K562 (cell line): Measurements from ENCODE around the gene SYT1. TPM values are rescaled to one million over a fixed set of nuclear protein-coding genes. Genes with fewer than 3 reads are reported as not detected.

Experiments
- ATAC-seq: fragments of 200-7000 bp; cut with Tn5 transposase; 3 replicates; pipeline ENCODE4 v1.9.1; 2020; ENCODE audit warnings: moderate library complexity
- BruUV-seq: library from RNA; stranded (reverse); fragments of 400-500 nt; replicated peaks from 2 replicates; lab custom pipeline; 2021; lab: Mats Ljungman, UMichigan
- CTCF ChIA-PET: fragments of 300-600 bp; formaldehyde crosslinking; extraction: SDS; loops from one replicate; lab custom pipeline; 2021; ENCODE audit warnings: low intra/inter-chr PET ratio; lab: Yijun Ruan, JAX
- POLR2A ChIA-PET: fragments of 300-600, 350-650 bp; sonication (Branson Sonifier 250); formaldehyde crosslinking; extraction: SDS; loops from one replicate; lab custom pipeline; 2021; ENCODE audit warnings: antibody characterized with exemption, inconsistent platforms; lab: Yijun Ruan, JAX
- DNase-seq, 4 experiments: peaks; one replicate each; pipeline versions ENCODE4 v3.0.0 to v3.0.0-alpha.2; 2011 to 2018; ENCODE audit warnings: low spot score in 3 of 4, mixed read lengths in 3 of 4; ENCODE audit errors: extremely low read depth in 1 of 4
- FAIRE-seq: peaks from 2 replicates; lab custom pipeline; 2011; peaks lifted over from hg19 to GRCh38; lab: Jason Lieb, UNC
- H2AFZ ChIP-seq: 2 replicates; pipeline ENCODE4 v1.6.0; 2011; ENCODE audit warnings: low read depth, low read length, control low read depth, inconsistent platforms
- H3K27ac ChIP-seq: fragments of 200-600 bp; 3 replicates; pipeline ENCODE4 v1.8.0; 2011; ENCODE audit warnings: low read depth, mild to moderate bottlenecking, control low read depth, inconsistent platforms, low read length, moderate library complexity, mixed read lengths; ENCODE audit errors: extremely low read depth
- H3K27me3 ChIP-seq, 2 experiments: fragments of 300-600 bp in 1 of 2; 2 replicates in 1 of 2; 3 replicates in 1 of 2; pipeline versions ENCODE4 v1.6.0 to v1.8.0; 2011; ENCODE audit warnings: inconsistent platforms in 2 of 2, low read length in 2 of 2, mild to moderate bottlenecking in 1 of 2, mixed read lengths in 1 of 2, moderate library complexity in 1 of 2; ENCODE audit not compliant: control insufficient read depth in 2 of 2, insufficient read depth in 2 of 2
- H3K36me3 ChIP-seq: fragments of 300-600 bp; 3 replicates; pipeline ENCODE4 v1.8.0; 2011; ENCODE audit warnings: mild to moderate bottlenecking, low read length, inconsistent platforms; ENCODE audit not compliant: control insufficient read depth, insufficient read depth
- H3K4me1 ChIP-seq, 2 experiments: fragments of 200-600 bp in 1 of 2; replicated peaks in 1 of 2; 2 replicates in 1 of 2; 3 replicates in 1 of 2; pipeline versions ENCODE4 v1.5.1 to v1.8.0; 2011; ENCODE audit warnings: inconsistent platforms in 2 of 2, low read length in 2 of 2, mild to moderate bottlenecking in 1 of 2, mixed read lengths in 1 of 2, moderate library complexity in 1 of 2; ENCODE audit not compliant: control insufficient read depth in 2 of 2, insufficient read depth in 2 of 2
- H3K4me2 ChIP-seq: 2 replicates; pipeline ENCODE4 v1.6.1; 2011; ENCODE audit warnings: low read length, control low read depth, inconsistent platforms, mixed read lengths; ENCODE audit not compliant: insufficient read depth
- H3K4me3 ChIP-seq: fragments of 200-600 bp; sonication (generic), shearing (Covaris generic); 2 replicates; pipeline ENCODE4 v1.5.1; 2016; ENCODE audit warnings: control low read depth, inconsistent platforms
- H3K79me2 ChIP-seq: fragments of 200-600 bp; 3 replicates; pipeline ENCODE4 v1.8.0; 2011; ENCODE audit warnings: low read length, inconsistent platforms; ENCODE audit not compliant: control insufficient read depth, insufficient read depth
- H3K9ac ChIP-seq, 2 experiments: 2 replicates each; pipeline versions ENCODE4 v1.6.0 to v1.6.1; 2011; ENCODE audit warnings: low read depth in 2 of 2, low read length in 2 of 2, control low read depth in 1 of 2, inconsistent platforms in 1 of 2, mild to moderate bottlenecking in 1 of 2, mixed read lengths in 1 of 2; ENCODE audit not compliant: insufficient read depth in 1 of 2
- H3K9me1 ChIP-seq: one replicate; pipeline ENCODE4 v1.6.0; 2011; ENCODE audit warnings: inconsistent platforms, mild to moderate bottlenecking, low read length, moderate library complexity; ENCODE audit not compliant: control insufficient read depth, insufficient read depth
- H3K9me3 ChIP-seq: replicated peaks from 2 replicates; pipeline ENCODE4 v1.5.1; 2011; ENCODE audit warnings: low read depth, low read length, inconsistent platforms; ENCODE audit not compliant: control insufficient read depth, insufficient read depth
- H4K20me1 ChIP-seq: replicated peaks from 2 replicates; pipeline ENCODE4 v1.6.1; 2011; ENCODE audit warnings: low read length, inconsistent platforms, mixed read lengths; ENCODE audit not compliant: control insufficient read depth, insufficient read depth
- BMI1 ChIP-seq: fragments of 150-350 bp; IDR thresholded peaks from 2 replicates; pipeline ENCODE4 v1.6.1; 2014; ENCODE audit warnings: low read length
- EZH2 ChIP-seq: IDR thresholded peaks from 2 replicates; pipeline ENCODE4 v1.6.1; 2012; ENCODE audit warnings: low read depth, mild to moderate bottlenecking, inconsistent platforms, low read length, borderline replicate concordance
- ILK ChIP-seq: fragments of 450-650 bp; IDR thresholded peaks from 2 replicates; pipeline ENCODE4 v1.6.1; 2016; ENCODE audit warnings: missing genetic modification characterization, low read depth, mild to moderate bottlenecking, missing compliant biosample characterization, moderate library complexity, borderline replicate concordance
- KAT8 ChIP-seq: fragments of 450-650 bp; IDR thresholded peaks from 2 replicates; pipeline ENCODE4 v1.6.1; 2016; ENCODE audit warnings: low read depth, mild to moderate bottlenecking
- KLF1 ChIP-seq: fragments of 450-650 bp; IDR thresholded peaks from 2 replicates; pipeline ENCODE4 v1.6.1; 2016; ENCODE audit warnings: missing genetic modification characterization, missing compliant biosample characterization
- LARP7 ChIP-seq: fragments of 450-650 bp; IDR thresholded peaks from 2 replicates; pipeline ENCODE4 v1.6.1; 2016
- PRMT5 ChIP-seq: sonication (generic); formaldehyde crosslinking; IDR thresholded peaks from 2 replicates; pipeline ENCODE4 v1.5.0; 2020; ENCODE audit warnings: missing genetic modification reagents
- SMAD4 ChIP-seq: fragments of 250-450 bp; sonication (Bioruptor Pico); conservative IDR thresholded peaks from 2 replicates; pipeline ENCODE4 v1.8.0; 2021; ENCODE audit warnings: inconsistent platforms, mild to moderate bottlenecking, moderate library complexity
- TCFL5 ChIP-seq: fragments of 250-450 bp; sonication (Bioruptor Pico); conservative IDR thresholded peaks from 2 replicates; pipeline ENCODE4 v1.6.1; 2021; ENCODE audit warnings: mild to moderate bottlenecking, moderate library complexity, matching md5 sums
- ZKSCAN3 ChIP-seq: fragments of 250-450 bp; sonication (Bioruptor Pico); IDR thresholded peaks from 2 replicates; pipeline ENCODE4 v1.4.0; 2020
- ZNF324 ChIP-seq: fragments of 250-450 bp; sonication (Bioruptor Pico); IDR thresholded peaks from 2 replicates; pipeline ENCODE4 v1.4.0; 2020; ENCODE audit warnings: mild to moderate bottlenecking
- ZNF384 ChIP-seq: IDR thresholded peaks from 2 replicates; pipeline ENCODE4 v1.6.1; 2012; ENCODE audit warnings: low read depth, low read length, improper control_type of control experiment
- WGBS: fragments of 100-300 bp; shearing (Covaris generic); methylation state at CpG from one replicate; pipeline ENCODE4 v1.1.6; 2016; ENCODE audit warnings: low coverage, mixed read lengths; ENCODE audit not compliant: insufficient coverage; ENCODE audit errors: missing lambda C conversion rate; 5-methylcytosine and 5-hydroxymethylcytosine counted together
- in situ Hi-C: fragments of 300-500 bp; cut with MboI; formaldehyde crosslinking; loops from 4 replicates; pipeline ENCODE4 v1.15.0; 2018; ENCODE audit warnings: inconsistent platforms, mixed read lengths
- intact Hi-C: fragments of 100-400 bp; cut with micrococcal nuclease; formaldehyde crosslinking; loops from 2 replicates; pipeline ENCODE4 v1.14.2; 2022
- polyA plus RNA-seq, 8 experiments: library from polyadenylated mRNA; depleted of rRNA in 4 of 8; stranded (reverse) in 5 of 8; unstranded in 3 of 8; fragments of >200 nt; fragmentation: Nextera tagmentation in 2 of 8; fragmentation: Illumina TruSeq in 1 of 8; extraction: Ambion mirVana in 2 of 8; extraction: Trizol in 1 of 8; gene quantifications; 2 replicates each; pipeline versions ENCODE4 v1.2.1 to v1.2.3, GENCODE V29; 2011 to 2014; ENCODE audit warnings: inconsistent platforms in 1 of 8, missing spikeins in 1 of 8
- total RNA-seq, 7 experiments: library from RNA; depleted of rRNA in 6 of 7; stranded (reverse); fragments of >200 nt in 6 of 7; fragmentation: Illumina TruSeq in 2 of 7; extraction: Trizol in 2 of 7; gene quantifications; 2 replicates each; pipeline versions ENCODE4 v1.2.1 to v1.2.3, GENCODE V29; 2011 to 2021; ENCODE audit warnings: low replicate concordance in 1 of 7

Gene SYT1
- total and polyA plus RNA-seq, 9 of the 15 experiments (the other 6 are each of a cell fraction or from before 2014, with no cell fraction given): 0.03 to 0.13 (median 0.07) TPM; not detected in 4

- Histone ChIP-seq H3K9me3 (no peaks in the 10 kb centered on the region), H2AFZ (no peak overlapping the region), H3K36me3 (no peaks in the 10 kb centered on the region), H3K9ac (no peak overlapping the region), H3K4me1 (no peaks in the 10 kb centered on the region), H3K27ac (no peak overlapping the region), H3K4me2 (no peak overlapping the region), H3K79me2 (no peaks in the 10 kb centered on the region), H3K9me1 (no peaks in the 10 kb centered on the region), H3K4me3 (no peak overlapping the region), H3K27me3 (no peaks in the 10 kb centered on the region), H4K20me1 (no peaks in the 10 kb centered on the region)
- intact Hi-C loops (no loop called here), in situ Hi-C loops (no loop called here)
- WGBS: 0% methylated on average over 2 of the region's 2 CpGs
- ATAC-seq (no peak), DNase-seq (no peak), FAIRE-seq (no peak)
- TF ChIP-seq EZH2 (no peak), SMAD4 (CRISPR knock-in tag) (no peak), BMI1 (no peak), ZNF324 (CRISPR knock-in tag) (no peak), KLF1 (tag) (no peak), TCFL5 (no peak), KAT8 (no peak), ILK (tag) (no peak), ZNF384 (no peak), LARP7 (no peak), ZKSCAN3 (no peak), PRMT5 (CRISPR knock-in tag) (no peak)
- BruUV-seq: no TSS peak
- ChIA-PET POLR2A (no interaction called here), CTCF (no interaction called here)
Observed at GRCh38 chr12:79151956-79152355, 287.4 kb downstream of the SYT1 start.
